Hepatocyte (in vitro differentiated cells): ENCODE data around the gene SLC18A2.

Experiments
- CTCF ChIP-seq: fragments of 200-600 bp; sonication (generic); IDR thresholded peaks from 2 replicates; pipeline ENCODE4 v1.5.1; 2016; ENCODE audit warnings: antibody characterized with exemption, mild to moderate bottlenecking; ENCODE audit not compliant: poor library complexity
- EZH2phosphoT487 ChIP-seq: fragments of 200-600 bp; sonication (generic); IDR thresholded peaks from one replicate; pipeline ENCODE4 v1.6.1; 2018; ENCODE audit warnings: antibody characterized with exemption, mild to moderate bottlenecking, low read depth, moderate library complexity; ENCODE audit not compliant: unreplicated experiment, severe bottlenecking

GRCh38 chr10:117322260-117322659 lies 81.3 kb downstream of the SLC18A2 start:
- no peak for TF ChIP-seq CTCF
- TF ChIP-seq EZH2phosphoT487, result no peak
